Epithelial cell of proximal tubule (primary cell): ENCODE data around the gene IFI16. TPM values are rescaled to one million over a fixed set of nuclear protein-coding genes. Genes with fewer than 3 reads are reported as not detected.
"Not testable (repeated sequence)": the region's sequence is repeated elsewhere in the genome, so short reads cannot be mapped to it uniquely, and the experiment has no call there.

ENCODE experiments used
- DNase-seq: peaks from one replicate; pipeline ENCODE4 v3.0.0-alpha.2; 2011; ENCODE audit warnings: low read depth
- H3K4me3 ChIP-seq: 2 replicates; pipeline ENCODE4 v1.5.1; 2011; ENCODE audit warnings: low read depth, mild to moderate bottlenecking, low read length
- total RNA-seq: library from RNA; depleted of rRNA; stranded (reverse); fragments of >200 nt; gene quantifications from 2 replicates; pipeline ENCODE4 v1.2.3, GENCODE V29; 2015
- TF ChIP-seq, protein P1 (sequence below): conservative IDR thresholded peaks from 2 replicates; pipeline ENCODE4 v1.5.1; 2012; ENCODE audit warnings: low read depth, mild to moderate bottlenecking, low read length

The IFI16 gene
- total RNA-seq, 1 donor from 2014 or later = 8.0 TPM

DNA sequence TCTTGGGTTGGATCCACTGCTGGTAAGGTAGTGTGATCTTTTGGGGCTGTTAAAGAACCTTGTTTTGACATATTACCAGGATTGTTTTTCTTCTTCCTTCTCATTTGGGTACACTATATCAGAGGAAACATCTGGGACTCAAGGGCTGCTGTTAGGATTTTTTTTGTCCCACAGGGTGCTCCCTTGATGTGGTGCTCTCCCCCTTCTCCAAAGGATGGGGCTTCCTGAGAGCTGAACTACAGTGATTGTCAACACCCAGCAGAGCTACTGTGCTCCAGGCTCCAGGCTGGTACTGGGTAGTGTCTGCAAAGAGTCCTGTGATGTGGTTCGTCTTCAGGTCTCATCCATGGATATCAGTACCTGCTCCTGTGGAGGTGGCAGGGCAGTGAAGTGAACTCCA lies 20.6 kb downstream of the IFI16 start:
- no peak overlapping the region for H3K4me3 ChIP-seq
- DNase-seq = no peak
- TF ChIP-seq, protein P1, sequence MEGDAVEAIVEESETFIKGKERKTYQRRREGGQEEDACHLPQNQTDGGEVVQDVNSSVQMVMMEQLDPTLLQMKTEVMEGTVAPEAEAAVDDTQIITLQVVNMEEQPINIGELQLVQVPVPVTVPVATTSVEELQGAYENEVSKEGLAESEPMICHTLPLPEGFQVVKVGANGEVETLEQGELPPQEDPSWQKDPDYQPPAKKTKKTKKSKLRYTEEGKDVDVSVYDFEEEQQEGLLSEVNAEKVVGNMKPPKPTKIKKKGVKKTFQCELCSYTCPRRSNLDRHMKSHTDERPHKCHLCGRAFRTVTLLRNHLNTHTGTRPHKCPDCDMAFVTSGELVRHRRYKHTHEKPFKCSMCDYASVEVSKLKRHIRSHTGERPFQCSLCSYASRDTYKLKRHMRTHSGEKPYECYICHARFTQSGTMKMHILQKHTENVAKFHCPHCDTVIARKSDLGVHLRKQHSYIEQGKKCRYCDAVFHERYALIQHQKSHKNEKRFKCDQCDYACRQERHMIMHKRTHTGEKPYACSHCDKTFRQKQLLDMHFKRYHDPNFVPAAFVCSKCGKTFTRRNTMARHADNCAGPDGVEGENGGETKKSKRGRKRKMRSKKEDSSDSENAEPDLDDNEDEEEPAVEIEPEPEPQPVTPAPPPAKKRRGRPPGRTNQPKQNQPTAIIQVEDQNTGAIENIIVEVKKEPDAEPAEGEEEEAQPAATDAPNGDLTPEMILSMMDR = no peak

DNA sequence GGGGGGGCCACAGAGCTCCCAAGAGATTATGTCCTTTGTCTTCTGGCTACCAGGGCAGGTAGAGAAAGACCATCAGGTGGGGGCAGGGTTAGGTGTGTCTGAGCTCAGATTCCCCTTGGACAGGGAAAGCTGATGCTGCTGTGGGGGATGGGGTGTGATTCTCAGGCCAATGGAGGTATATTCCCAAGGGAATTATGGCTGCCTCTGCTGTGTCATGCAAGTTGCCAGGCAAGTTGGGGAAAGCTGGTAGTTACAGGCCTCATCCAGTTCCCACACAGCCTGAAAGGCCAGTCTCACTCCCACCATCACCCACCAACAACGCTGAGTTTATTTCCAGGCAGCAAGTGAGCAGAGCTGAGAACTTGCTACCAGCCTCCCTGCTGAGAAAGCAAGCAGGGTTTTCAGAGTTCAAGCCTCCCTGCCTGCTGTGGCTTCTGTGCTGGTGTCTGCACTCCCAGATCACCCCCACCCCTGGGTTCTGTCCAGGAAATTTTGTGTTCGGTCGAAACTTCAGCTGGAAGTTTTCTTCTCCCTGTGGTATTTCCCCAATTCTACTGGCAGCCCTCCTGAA lies 21.3 kb downstream of the IFI16 start:
- H3K4me3 ChIP-seq = no peak overlapping the region
- DNase-seq = no peak
- TF ChIP-seq, protein P1 = no peak

DNA sequence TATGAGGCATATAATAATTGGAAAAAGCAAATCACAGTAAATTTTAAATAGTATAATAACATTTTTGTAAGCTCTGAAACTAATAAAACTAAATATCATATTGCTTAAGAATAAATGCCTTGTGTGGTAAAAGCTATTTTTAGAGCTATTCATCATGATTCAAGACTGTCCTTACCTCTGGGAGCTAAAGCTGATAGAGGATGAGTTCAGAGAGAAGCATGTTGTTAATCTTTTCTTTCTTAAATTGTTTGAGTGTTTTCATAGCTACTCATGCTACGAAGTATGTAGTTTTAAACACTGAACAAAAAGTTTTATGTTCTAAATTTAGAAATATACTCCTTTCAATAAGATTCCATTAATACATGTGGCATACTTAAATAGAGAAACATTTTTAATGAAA lies 30.5 kb downstream of the IFI16 start:
- H3K4me3 ChIP-seq = no peak overlapping the region
- TF ChIP-seq, protein P1 = no peak
- DNase-seq = no peak

DNA sequence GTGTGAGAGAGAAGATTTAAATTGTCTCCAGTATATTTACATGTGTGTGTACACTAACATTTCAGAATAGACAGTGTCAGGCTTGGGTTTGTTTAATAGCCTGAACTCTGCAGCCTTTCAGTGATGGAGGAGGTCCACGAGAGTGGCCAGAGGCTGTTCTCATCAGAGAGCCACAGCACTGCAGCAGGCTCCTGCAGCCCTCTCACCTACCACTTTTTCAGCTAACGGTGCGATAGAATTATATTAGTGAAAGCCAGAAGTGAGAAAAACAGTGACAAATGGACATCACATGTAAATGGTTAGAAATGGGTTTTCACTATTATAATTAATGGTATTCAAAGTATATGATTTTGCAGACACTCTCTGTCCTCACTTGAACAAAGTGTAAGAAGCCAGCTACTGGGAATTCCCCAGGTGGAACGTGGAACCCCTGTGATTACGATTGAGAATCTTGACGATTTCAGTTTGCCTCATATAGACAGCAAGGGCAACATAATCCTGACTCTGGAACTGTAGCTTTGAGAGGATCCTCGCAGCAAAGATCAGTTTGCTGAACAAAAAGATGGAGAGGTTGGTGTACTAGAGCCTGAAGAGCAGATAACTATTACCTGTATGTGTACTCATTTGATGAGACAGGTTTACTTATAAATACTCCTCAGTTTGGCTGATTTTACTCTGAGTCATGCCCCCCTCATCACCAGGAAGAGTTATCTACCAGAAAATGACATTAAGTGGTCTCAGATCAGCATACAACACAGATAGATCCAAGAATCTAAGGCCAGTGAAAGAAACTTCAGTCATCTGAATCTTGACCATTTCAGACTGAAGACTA lies 31.4 kb downstream of the IFI16 start:
- no peak for DNase-seq
- TF ChIP-seq, protein P1 = no peak
- no peak overlapping the region for H3K4me3 ChIP-seq

DNA sequence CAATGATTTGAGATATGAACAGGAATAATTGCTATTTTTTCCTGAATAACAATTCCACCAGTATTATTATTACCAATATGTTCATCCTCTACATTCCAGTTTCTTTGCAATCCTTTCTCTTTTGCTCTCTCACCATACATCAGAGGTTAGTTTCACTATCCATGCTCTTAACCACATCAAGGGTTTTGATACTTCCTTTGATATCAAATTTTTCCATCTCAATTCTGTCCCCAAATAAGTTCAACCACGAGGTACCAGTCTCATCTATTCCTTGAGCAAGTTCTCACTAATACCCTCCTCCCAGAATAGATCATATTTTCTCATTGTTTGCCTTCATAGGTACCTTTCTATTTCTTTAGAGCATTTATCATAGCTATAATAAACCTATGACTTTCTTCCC lies 36.8 kb downstream of the IFI16 start:
- not testable (repeated sequence) for H3K4me3 ChIP-seq, DNase-seq

DNA sequence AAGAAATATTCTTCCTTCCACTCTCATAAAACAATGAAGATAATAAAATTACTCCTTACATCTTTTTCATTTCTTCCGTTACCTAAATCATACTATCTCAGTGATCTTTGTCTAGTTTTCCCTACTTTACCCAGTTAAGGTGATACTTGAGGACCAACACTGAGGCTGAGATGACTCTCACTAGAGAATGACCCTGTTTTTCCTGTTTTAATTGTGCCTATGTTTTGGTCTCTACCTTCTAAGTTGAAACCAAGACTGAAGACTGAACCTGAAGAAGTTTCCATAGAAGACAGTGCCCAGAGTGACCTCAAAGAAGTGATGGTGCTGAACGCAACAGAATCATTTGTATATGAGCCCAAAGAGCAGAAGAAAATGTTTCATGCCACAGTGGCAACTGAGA lies 41.7 kb downstream of the IFI16 start:
- no peak overlapping the region for H3K4me3 ChIP-seq
- TF ChIP-seq, protein P1 = no peak
- DNase-seq = no peak

DNA sequence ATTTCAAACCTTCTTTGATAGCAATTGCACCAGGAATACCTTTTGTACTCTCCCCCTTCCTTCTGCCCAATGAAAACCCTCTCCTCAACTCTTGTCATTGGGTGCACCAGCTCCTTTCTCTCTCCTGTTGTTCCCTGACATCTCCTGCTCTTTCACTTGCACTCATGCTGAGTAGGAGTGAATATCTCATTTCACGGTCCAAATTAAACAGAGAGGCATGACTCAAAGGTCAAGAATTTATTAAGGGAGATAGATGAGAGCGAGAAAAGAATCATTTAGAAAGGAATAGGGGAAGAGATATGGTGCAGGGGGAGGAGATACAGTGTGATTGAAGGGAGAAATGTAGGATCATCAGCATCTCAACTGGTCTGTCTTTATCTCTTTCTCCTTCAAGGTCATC lies 44.7 kb downstream of the IFI16 start:
- TF ChIP-seq, protein P1 = no peak
- no peak for DNase-seq
- no peak overlapping the region for H3K4me3 ChIP-seq
